Occipital lobe (tissue), 2 donors: ENCODE results near the gene GCN1. TPM values are rescaled to one million over a fixed set of nuclear protein-coding genes. Genes with fewer than 3 reads are reported as not detected.

Experiments used
- DNase-seq: peaks from one replicate; lab custom pipeline; 2025; lab: John Stamatoyannopoulos, UW
- total RNA-seq: library from RNA; depleted of rRNA; stranded (reverse); fragments of >200 nt; gene quantifications from one replicate; pipeline ENCODE4 v1.2.3, GENCODE V29; 2014

Gene GCN1
- total RNA-seq, 1 donor from 2014 or later, result 53.7 TPM

GRCh38 chr12:120190985-120191480 is 3.5 kb downstream of the GCN1 start:
- DNase-seq, result no peak

GRCh38 chr12:120190386-120190785 is 4.1 kb downstream of the GCN1 start:
- no peak for DNase-seq

DNA sequence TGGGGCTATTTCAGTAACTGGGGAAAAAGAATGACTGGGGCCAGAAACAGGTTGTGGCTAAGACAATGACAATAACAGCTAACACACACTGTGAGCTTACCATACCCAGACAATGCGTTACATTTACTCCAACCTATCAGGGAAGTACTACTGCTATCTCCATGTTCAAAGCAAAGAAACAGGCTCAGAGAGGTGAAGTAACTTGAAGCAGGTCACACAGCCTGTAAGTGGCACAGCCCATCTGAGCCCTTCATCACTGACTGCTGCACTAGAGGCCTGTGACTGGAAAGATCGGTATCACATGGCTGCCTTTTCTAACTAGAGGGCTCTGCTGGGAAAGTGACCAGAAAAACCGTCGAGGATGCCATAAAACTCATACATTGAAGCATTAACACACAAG is 7.9 kb downstream of the GCN1 start:
- no peak for DNase-seq

DNA sequence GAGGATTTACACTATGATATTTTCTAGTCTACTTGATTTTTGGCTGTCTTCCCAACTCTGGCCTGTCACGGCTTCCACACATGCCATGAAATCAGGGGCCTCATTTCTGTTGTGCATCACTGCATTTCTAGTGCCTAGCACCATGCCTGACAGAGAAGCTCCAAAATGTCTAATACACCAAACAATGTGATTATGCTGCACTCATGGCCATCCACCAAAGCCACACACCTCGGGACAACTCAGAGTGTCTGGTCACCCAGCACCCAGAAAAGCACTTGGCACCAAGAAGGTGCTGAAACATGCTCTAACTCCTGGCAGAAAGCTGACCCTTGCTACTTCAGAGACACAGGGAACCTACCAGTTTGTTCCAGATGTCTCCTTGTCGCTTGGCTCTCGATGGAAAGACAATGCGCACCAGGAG is 11.3 kb downstream of the GCN1 start:
- no peak for DNase-seq

GRCh38 chr12:120181991-120182631 is 12.4 kb downstream of the GCN1 start:
- DNase-seq, result no peak

GRCh38 chr12:120180975-120181374 is 13.5 kb downstream of the GCN1 start:
- no peak for DNase-seq

GRCh38 chr12:120175537-120175936 is 19.0 kb downstream of the GCN1 start:
- DNase-seq, result no peak

- DNase-seq, result no peak
These were observed 19.5 kb downstream of the GCN1 start for GRCh38 chr12:120175062-120175461.

DNA sequence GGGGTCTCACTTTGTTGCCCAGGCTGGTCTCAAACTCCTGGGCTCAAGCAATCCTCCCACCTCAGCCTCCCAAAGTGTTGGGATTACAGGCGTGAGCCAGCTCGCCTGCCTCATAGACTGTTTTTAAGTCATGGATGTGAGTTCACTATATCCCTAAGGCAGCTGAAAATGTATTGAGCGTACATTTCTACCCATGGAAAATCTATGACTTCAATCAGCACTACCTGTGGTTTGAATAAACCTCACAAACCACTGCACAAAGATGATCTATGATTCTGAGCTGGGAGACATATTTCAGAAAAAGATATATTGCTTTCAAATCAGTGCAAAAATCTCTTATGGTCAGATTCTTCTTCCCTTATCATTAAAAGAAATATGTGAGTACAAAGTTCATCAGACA is 22.5 kb downstream of the GCN1 start:
- DNase-seq, result no peak

DNA sequence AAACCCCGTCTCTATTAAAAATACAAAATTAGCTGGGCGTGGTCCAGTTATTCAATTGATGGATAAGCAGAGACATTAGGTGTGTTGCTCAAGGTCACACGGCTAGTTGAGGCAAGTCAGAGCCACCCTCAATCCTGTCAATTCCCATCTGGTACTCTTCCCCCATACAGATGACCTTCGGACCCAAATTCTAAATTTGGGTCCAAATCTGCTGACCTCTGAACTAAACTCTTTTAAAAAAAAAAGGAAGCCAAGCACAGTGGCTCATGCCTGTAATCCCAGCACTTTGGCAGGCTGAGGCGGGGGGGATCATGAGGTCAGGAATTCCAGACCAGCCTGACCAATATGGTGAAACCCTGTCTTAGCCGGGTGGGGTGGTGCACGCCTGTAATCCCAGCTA is 23.9 kb downstream of the GCN1 start:
- no peak for DNase-seq

DNA sequence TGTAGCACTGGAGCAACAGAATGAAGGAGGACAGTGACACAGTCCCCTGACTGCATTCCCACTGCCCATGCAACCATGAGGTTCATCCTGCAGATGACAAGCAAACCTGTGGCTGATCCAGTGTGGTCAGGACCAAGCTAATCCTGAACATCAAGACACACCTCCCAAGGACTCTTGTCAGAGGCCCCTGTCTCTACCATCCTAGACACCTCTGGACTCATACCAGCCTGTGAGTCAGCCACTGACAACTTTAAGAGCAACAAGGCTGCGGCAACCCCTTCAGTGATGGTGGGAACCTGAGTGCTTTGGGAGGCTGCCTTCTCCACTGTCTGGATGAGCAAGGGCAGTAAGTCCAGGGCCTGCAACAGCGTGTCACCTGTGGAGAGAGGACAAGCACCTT is 24.6 kb downstream of the GCN1 start:
- DNase-seq, result no peak

GRCh38 chr12:120168337-120168736 is 26.2 kb downstream of the GCN1 start:
- DNase-seq, result no peak

GRCh38 chr12:120167529-120168095 is 26.9 kb downstream of the GCN1 start:
- no peak for DNase-seq

DNA sequence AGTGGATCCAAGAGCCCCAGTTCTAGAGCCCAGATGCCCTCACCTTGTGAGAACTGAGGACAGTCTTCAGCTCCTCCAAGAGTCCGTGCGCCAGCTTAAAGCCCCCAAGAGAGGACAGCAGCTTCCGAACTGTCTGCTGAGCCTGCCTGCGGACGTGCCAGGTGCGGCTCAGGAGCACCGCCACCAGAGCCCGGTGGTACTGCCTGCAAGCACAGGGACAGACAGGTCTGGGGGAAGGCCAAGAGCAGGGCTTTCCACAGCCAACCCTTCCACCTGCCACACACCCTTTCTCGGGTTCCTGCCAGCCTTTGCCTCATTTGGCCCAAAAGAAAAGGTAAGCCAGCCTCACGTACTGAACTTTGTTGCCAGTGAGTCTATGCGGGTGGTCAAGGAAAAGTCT is 30.2 kb downstream of the GCN1 start:
- no peak for DNase-seq

DNA sequence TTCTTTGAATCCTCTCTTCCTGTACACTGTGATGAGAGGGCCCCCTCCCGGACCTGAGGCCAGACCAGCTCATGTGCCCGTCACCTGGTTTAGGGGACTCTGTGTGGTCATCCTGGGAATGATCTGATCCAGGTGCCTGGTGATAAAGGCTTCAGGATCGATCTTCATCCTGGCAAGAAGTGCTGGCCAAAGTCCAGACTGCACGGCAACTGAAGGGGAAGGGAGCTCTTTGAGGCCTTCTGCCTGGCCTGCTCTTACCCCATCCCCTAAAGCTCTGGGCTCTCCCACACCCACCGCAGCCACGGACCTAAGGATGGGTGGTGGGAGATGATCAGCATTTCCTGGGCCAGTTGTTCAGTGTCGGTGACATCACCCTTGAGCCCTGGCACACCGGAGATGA is 31.8 kb downstream of the GCN1 start:
- no peak for DNase-seq

- DNase-seq, result no peak
These were observed 32.7 kb downstream of the GCN1 start for GRCh38 chr12:120161852-120162251.

DNA sequence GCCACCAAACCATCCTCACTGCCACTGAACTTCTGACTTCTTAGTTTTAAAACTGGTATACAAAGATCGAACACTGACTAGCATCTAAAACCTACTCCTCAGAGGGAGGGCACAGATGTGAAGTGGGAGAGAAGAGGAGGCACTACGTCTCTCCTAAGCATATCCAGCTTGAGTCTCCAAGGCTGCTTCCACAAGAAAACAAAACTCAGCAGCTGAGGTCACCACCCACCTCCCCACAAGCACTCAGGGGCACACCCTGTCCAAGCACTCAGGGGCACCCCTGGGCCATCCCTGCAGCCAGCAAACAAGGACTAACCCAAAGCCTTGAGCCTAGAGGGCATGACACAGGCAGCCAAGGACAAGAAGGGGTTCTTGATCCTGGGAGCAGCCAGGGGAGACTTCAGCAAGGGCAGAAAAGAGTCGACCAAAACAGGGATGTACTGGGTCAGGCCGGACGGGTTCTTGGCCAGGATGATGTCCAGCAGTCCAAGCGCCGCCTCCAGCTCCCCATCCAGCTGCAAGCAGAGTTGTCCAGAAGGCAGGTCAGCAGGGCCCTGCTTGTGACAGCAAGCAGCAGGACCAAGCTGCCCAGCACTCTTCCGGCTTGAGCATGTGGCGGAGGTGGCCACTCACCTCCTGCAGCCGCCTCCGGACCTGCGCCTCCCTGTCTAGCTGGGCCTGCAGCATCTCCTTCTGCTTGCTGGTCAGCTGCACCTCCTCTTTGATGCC is 34.8 kb downstream of the GCN1 start:
- no peak for DNase-seq

- no peak for DNase-seq
These were observed 36.2 kb downstream of the GCN1 start for GRCh38 chr12:120158351-120158750.

- DNase-seq, result no peak
These were observed 36.8 kb downstream of the GCN1 start for GRCh38 chr12:120157678-120158077.

DNA sequence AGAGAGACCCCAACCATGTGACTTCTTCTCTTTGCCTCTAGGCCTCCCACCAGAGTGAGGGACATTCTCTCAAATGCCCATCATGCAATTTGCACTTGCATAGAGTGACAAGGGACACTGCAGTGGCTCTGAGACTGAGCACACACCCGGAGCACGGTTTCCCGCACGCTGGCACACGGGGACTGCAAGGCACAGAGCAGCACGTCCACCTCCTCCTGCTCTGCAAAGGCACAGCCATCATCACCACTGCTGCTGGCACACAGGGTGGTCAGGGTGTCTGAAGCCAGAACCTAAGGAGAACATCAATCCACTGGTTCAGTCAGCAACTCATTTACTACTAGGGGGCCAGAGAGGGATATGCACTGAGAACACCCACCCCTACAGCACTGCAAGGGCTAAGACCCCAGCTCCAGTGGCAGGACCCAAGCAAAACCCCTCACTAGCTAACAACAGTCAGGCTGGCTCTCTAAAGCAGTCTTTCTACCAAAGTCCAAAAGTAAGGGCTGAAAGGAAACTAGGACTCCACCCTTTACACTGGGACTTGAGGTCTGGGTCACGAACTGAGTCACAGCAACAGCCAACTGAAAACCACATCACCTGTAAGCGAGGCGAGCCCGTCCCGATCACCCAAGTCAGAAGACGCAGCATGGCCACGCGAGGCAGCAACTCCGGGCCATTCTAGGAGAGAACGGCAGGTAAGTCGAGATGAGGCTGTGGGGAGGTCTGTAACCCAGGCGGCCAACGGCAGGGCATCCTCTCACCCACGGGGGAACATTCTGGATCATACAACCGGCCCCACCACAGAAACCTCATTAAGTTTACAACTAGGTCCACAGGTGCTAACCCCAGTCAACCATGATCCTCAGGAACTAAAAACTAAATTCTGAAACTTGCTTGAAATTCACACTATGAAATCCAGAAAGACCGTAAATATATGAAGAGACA is 37.9 kb downstream of the GCN1 start:
- no peak for DNase-seq

DNA sequence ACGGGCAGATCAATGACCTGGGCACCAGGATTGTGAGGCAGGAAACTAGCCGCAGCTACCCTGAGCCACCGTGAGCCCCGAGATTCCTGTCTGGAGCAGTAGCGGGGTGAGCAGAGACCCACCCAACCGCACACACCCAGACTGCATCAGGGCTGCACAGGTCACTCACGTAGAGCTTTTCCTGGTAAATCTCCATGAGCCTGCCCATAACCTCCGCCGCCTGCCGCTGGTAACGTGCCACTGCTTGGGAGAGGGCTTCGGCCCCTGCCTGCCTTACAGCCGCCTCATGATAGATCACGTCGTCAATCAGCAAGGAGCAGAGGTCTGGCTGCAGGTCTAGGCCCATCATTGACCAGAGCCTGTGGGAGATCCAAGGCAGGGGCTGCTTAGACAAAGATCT is 39.4 kb downstream of the GCN1 start:
- DNase-seq, result no peak
